Erythroblast (primary cell): ENCODE measurements around the gene LSAMP.

Experiments
- GATA1 ChIP-seq: IDR thresholded peaks from 2 replicates; pipeline ENCODE4 v1.6.1; 2011; ENCODE audit warnings: low read depth, mild to moderate bottlenecking, control low read depth, low read length, moderate library complexity
- POLR2A ChIP-seq: IDR thresholded peaks from 2 replicates; pipeline ENCODE4 v1.6.1; 2011; ENCODE audit warnings: mild to moderate bottlenecking, low read length

- TF ChIP-seq POLR2A (no peak), GATA1 (no peak)
Measured at GRCh38 chr3:116045314-116045713, 400.0 kb downstream of the LSAMP start.
